NCI-H146 treated with DMSO at 0.1 percent for 48 hours (cell line): ENCODE results near the gene NDUFAF4.

Source experiments
- DNase-seq: peaks from one replicate; lab custom pipeline; 2025; ENCODE audit not compliant: unreplicated experiment; lab: John Stamatoyannopoulos, UW

NDUFAF4 gene

GRCh38 chr6:96899451-96899998 lies 1.8 kb upstream of the NDUFAF4 start:
- no peak for DNase-seq

GRCh38 chr6:96899019-96899418 lies 1.3 kb upstream of the NDUFAF4 start:
- DNase-seq: no peak

- no peak for DNase-seq
These were observed 655 bp upstream of the NDUFAF4 start for GRCh38 chr6:96898241-96898851.

GRCh38 chr6:96889146-96889545 lies 8.5 kb downstream of the NDUFAF4 start:
- DNase-seq: no peak

GRCh38 chr6:96888745-96889144 lies 8.9 kb downstream of the NDUFAF4 start:
- DNase-seq: no peak

GRCh38 chr6:96886519-96886918 lies 11.2 kb downstream of the NDUFAF4 start:
- no peak for DNase-seq

DNA sequence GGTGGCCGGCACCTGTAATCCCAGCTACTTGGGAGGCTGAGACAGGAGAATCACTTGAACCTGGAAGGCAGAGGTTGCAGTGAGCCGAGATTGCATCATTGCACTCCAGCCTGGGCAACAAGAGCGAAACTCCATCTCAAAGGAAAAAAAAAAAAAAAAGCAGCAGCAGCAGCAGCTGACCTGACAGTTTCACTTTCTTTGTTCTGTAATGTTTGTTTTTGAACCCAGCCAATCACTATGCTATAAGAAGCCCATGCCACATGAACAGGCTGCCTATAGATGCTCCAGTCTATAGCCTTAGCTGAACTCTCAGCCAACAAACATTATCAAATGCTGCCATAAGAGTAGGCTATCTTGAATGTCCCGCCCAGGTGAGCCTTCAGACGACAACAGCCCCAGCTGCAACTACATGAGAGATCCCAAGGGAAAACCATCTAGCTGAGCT lies 12.5 kb downstream of the NDUFAF4 start:
- peak; percentile 54 for DNase-seq

GRCh38 chr6:96878143-96878542 lies 19.5 kb downstream of the NDUFAF4 start:
- no peak for DNase-seq

DNA sequence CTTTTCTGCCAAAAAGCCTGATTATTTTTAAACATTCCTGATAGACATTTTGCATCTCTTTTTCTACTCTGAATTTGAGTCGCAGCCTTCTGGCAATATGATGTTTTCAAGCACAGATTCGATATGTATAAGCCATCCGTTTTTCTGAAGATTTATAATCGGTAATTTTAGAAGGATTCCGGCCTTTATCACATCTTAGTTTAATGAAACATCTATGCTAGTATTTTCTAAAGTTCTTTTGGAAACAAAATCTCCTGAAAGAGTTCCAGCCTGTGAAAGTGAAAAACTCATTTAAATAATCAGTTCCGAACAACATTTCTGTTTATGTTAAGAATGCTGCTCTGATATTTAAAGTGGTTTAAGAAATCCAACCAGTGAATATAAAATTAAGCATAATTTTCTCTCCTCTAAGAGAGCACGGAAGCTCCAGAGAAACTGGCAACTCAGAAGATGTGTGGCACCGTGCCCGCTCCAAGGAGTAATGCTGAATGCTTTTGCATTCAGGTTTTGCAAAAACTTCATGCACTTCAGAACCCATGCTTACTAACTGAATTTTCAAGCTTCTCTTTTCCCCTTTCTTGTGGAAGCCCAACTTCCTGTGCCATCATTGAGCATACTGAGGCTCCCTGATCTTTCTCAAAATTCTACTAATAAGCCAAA lies 20.7 kb downstream of the NDUFAF4 start:
- no peak for DNase-seq

DNA sequence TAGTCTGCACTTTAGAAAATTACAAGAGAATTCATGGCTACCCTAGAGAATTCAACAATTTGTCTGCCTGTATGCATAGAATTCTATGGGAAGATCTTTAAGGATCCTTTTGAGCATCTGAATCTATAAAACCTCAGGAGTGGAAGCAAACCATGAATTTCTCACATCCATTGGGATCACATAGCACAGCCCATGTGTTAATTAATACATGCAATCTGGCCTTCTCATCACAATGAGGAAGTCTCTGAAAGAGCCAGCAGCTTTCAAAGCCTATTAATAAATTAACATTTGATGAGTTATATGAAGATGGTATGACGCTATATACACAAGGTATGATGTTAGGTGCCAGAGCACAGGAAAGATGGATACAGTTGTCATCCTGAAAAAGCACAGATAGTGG lies 24.7 kb downstream of the NDUFAF4 start:
- DNase-seq: no peak

DNA sequence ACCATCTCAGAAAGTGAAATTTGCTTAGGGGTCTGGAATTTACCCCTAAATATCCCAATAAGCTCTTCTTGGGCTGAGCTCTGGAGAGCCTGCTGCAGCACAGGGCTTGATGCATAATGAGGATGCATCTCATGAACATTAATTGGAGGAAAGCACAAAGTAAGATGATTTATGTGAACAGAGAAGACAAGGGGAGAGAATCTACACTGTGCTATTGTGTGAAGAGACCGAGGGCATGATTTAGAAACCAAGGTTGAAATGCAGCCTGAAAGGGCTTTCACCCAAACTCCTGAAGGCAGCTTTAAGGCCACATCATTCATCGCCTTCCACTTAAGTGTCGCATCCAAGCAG lies 32.7 kb downstream of the NDUFAF4 start:
- DNase-seq: no peak

DNA sequence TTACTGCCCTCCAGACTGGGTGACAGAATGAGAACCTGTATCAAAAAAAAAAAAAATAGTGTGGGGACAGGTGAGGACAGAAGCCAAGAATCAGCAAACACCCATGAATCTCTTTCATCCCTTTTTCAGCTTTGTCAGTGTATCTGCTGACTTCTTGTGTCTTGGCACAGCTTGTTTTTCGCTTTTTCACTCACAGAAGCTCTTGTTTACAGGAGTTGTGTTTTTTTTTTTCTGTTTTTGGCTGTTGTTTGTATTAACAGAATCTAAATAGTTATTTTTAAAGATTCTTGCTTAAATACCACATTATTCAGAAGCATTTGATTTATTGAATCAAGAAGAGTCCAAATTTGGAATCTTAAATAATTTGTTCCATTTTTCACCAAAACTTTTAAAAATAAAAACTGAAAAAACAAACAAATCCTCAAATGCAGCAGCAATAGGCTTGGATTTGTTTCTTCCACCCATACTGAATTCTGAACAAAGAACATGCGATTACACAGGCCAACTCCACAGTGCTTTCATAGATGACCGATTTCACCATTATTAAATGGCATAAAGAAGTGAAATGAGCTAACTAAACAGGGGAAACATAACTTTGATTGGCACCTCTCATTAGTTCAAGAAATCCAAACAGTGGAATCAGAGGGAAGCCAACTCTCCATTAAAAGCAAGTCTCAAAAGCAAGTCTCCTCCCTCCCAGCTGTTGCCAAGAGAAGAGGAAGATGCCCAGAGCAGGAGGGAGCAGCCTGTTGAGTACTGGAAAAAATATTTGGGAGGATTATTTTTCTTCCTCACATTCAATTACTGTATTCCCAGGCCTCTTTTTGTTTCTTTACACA lies 33.3 kb downstream of the NDUFAF4 start:
- DNase-seq: no peak

GRCh38 chr6:96862560-96862959 lies 35.1 kb downstream of the NDUFAF4 start:
- DNase-seq: no peak

DNA sequence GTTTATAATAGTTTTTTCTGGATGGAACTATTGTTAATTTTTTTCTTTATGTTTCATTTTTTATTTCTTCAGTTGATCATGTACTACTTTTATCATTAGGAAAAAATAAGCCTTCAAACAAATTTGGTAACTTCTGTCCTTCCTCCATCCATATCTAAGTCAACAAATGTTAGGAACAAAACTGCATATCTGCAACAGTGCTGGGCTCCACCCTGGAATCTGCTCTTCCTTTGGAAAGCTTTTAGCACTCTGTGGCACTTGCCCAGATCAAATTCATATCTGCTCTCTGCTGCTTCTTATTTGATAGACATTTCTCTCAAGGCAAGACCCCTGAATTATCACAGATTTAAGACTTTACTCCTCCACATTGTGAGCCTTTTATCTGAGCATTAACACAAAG lies 36.1 kb downstream of the NDUFAF4 start:
- no peak for DNase-seq

DNA sequence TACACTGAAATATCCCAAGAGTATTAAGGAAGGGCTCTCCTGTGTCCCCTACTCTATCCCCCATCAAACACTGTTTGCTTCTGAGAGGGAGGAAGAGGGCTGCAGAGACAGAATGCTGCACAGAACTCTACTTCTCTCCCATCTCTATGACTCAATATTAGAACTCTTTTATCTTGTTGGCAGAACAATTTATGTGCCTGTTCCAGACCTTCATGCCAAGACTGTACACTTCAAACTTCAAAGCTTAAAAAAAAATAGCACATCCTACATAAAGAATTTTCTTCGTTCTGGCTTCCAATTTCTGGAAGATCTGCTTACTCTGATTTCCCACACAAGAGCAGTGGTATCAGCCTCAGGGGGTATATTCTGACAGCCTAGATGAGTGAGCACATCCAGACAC lies 40.8 kb downstream of the NDUFAF4 start:
- no peak for DNase-seq

DNA sequence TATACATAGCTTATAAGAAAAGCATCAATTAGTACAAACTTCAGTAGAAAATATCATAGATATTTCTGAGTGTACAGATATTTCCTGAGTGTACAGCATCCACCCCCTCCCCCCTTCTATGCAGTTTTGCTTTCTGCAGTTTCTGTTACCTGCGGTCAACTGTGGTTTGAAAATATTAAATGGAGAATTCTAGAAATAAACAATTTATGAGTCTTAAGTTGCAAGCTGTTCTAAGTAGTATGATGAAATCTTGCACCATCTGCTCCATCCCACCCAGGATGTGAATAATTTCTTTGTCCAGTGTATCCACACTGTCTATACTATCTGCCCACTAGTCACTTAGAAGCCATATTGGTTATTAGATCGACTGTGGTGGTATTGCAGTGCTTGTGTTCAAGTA lies 44.6 kb downstream of the NDUFAF4 start:
- no peak for DNase-seq

- DNase-seq: no peak
These were observed 45.1 kb downstream of the NDUFAF4 start for GRCh38 chr6:96852605-96853004.

DNA sequence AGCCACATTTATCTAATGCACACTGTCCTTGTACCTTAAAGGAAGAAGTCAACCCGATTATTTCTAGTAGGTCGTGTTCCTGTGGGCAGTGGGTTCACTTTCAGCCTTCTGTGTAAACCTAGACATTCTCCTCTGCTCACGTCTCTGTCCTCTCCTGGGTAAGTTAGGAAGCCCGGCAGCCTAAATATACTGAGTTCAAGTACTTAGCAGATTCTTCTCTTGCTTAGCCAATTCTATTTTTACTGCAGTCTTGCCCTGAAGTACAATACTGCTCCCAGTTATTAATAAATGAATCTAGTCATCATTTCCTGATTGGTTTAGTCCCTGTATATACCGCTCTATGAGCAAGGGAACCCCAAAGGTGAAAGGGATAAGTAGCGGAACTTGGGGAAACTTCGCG lies 45.8 kb downstream of the NDUFAF4 start:
- no peak for DNase-seq

- no peak for DNase-seq
These were observed 48.1 kb downstream of the NDUFAF4 start for GRCh38 chr6:96849615-96850014.

GRCh38 chr6:96844530-96844929 lies 53.2 kb downstream of the NDUFAF4 start:
- no peak for DNase-seq

DNA sequence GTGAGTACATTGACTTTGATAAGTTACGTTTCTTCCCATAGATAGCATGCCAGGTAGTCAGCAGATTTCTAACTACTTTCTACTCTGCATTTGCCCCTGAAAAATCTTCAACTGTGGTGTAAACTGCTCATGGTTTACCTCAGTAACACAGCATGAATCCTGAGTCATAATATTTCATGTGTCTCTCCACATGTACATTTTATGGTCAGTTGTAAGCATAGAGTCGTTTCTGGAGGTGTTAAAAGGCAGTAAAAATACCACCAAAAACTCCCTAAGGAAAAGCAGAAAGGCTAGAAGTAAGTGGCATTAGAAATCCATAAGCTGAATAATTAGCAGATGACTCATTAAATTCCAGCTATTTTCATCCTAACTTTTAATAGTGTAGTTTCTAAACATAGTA lies 56.3 kb downstream of the NDUFAF4 start:
- no peak for DNase-seq
